ENCODE data around the gene DYNC1I2.

GRCh38 chr2:171745141-171745540, 57.9 kb downstream of the DYNC1I2 start:
- TF ChIP-seq ZNF362 (tag by site-specific recombination; IDR thresholded peaks at IDR 0.05) (no peak), SALL2 (tag by site-specific recombination; IDR thresholded peaks at IDR 0.05; ENCODE audit: borderline replicate concordance) (no peak), ZNF423 (tag by site-specific recombination; IDR thresholded peaks at IDR 0.05) (no peak), MEIS1 (CRISPR knock-in tag; IDR thresholded peaks at IDR 0.05; ENCODE audit: borderline replicate concordance) (no peak), ZNF350 (tag by site-specific recombination; IDR thresholded peaks at IDR 0.05) (no peak), CTCF (tag by site-specific recombination; IDR thresholded peaks at IDR 0.05) (no peak), GLIS1 (tag by site-specific recombination; IDR thresholded peaks at IDR 0.05) (no peak), ZNF530 (tag by site-specific recombination; IDR thresholded peaks at IDR 0.05; ENCODE audit: low read depth) (no peak)

Data from HEK293 (cell line).